Neural progenitor cell (in vitro differentiated cells): ENCODE data around the gene AKAP5. TPM values are rescaled to one million over a fixed set of nuclear protein-coding genes. Genes with fewer than 3 reads are reported as not detected.

Experiments used
- DNase-seq: peaks from one replicate; pipeline ENCODE4 v3.0.0-alpha.2; 2016; ENCODE audit warnings: low spot score
- H2AFZ ChIP-seq: fragments of 200-600 bp; sonication (generic); replicated peaks from 2 replicates; pipeline ENCODE4 v1.6.1; 2016; ENCODE audit warnings: antibody characterized with exemption
- H3F3A ChIP-seq: fragments of 200-600 bp; sonication (generic); 2 replicates; pipeline ENCODE4 v1.6.1; 2016; ENCODE audit warnings: antibody characterized with exemption, low read depth
- H3K27ac ChIP-seq: fragments of 200-600 bp; sonication (generic); 2 replicates; pipeline ENCODE4 v1.5.1; 2016; ENCODE audit warnings: mild to moderate bottlenecking
- H3K27me3 ChIP-seq: fragments of 200-600 bp; sonication (generic); 2 replicates; pipeline ENCODE4 v1.6.1; 2016; ENCODE audit warnings: mild to moderate bottlenecking, moderate library complexity
- H3K36me3 ChIP-seq: fragments of 200-600 bp; sonication (generic); 2 replicates; pipeline ENCODE4 v1.5.1; 2016
- H3K4me1 ChIP-seq: fragments of 200-600 bp; sonication (generic); 2 replicates; pipeline ENCODE4 v1.6.1; 2016; ENCODE audit warnings: mixed run types
- H3K4me2 ChIP-seq: fragments of 200-600 bp; sonication (generic); 2 replicates; pipeline ENCODE4 v1.6.1; 2016
- H3K4me3 ChIP-seq: fragments of 200-600 bp; sonication (generic); 2 replicates; pipeline ENCODE4 v1.5.1; 2016
- H3K79me2 ChIP-seq: fragments of 200-600 bp; sonication (generic); 2 replicates; pipeline ENCODE4 v1.6.1; 2016; ENCODE audit warnings: low read depth
- H3K9ac ChIP-seq: fragments of 200-600 bp; sonication (generic); 2 replicates; pipeline ENCODE4 v1.6.1; 2016
- H3K9me3 ChIP-seq: fragments of 200-600 bp; sonication (generic); 2 replicates; pipeline ENCODE4 v1.5.1; 2016; ENCODE audit warnings: low read depth
- H4K20me1 ChIP-seq: fragments of 200-600 bp; sonication (generic); 2 replicates; pipeline ENCODE4 v1.6.1; 2016; ENCODE audit warnings: low read depth
- H3K27ac Mint-ChIP-seq: 3 replicates; pipeline ENCODE4 v1.8.0; 2021; ENCODE audit warnings: mixed read lengths
- H3K27me3 Mint-ChIP-seq: 2 replicates; pipeline ENCODE4 v1.8.0; 2022; ENCODE audit warnings: low read depth, mild to moderate bottlenecking, inconsistent platforms, moderate library complexity, mixed read lengths; ENCODE audit not compliant: insufficient read depth
- H3K36me3 Mint-ChIP-seq: 3 replicates; pipeline ENCODE4 v1.8.0; 2021; ENCODE audit warnings: mixed read lengths
- H3K4me1 Mint-ChIP-seq: 3 replicates; pipeline ENCODE4 v1.8.0; 2021; ENCODE audit warnings: mixed read lengths
- H3K4me3 Mint-ChIP-seq: 3 replicates; pipeline ENCODE4 v1.8.0; 2021; ENCODE audit warnings: mild to moderate bottlenecking, moderate library complexity, mixed read lengths
- H3K9me3 Mint-ChIP-seq: 3 replicates; pipeline ENCODE4 v1.8.0; 2020; ENCODE audit warnings: mixed read lengths
- CTCF ChIP-seq: fragments of 200-600 bp; sonication (generic); IDR thresholded peaks from 2 replicates; pipeline ENCODE4 v1.5.1; 2017; ENCODE audit warnings: antibody characterized with exemption, mild to moderate bottlenecking
- EZH2 ChIP-seq: fragments of 200-600 bp; sonication (generic); IDR thresholded peaks from 2 replicates; pipeline ENCODE4 v1.6.1; 2017; ENCODE audit warnings: antibody characterized with exemption, mild to moderate bottlenecking, moderate library complexity
- EZH2phosphoT487 ChIP-seq: fragments of 200-600 bp; sonication (generic); IDR thresholded peaks from 2 replicates; pipeline ENCODE4 v1.6.1; 2017; ENCODE audit warnings: antibody characterized with exemption
- total RNA-seq: library from RNA; depleted of rRNA; stranded (reverse); fragments of >200 nt; gene quantifications from 2 replicates; pipeline ENCODE4 v1.2.3, GENCODE V29; 2015; ENCODE audit warnings: low replicate concordance

Gene AKAP5
- total RNA-seq, 1 donor from 2014 or later = 3.2 TPM

- Histone ChIP-seq H2AFZ (no peak overlapping the region), H3K27me3 (peaks cover 14% of the 10 kb centered on the region), H3K27ac (no peak overlapping the region), H3K4me1 (peaks cover 13% of the 10 kb centered on the region), H3F3A (peaks cover 31% of the 10 kb centered on the region), H3K4me3 (no peak overlapping the region), H3K36me3 (no peaks in the 10 kb centered on the region), H3K4me2 (no peak overlapping the region), H4K20me1 (no peaks in the 10 kb centered on the region), H3K9me3 (no peaks in the 10 kb centered on the region), H3K9ac (no peak overlapping the region), H3K79me2 (no peaks in the 10 kb centered on the region)
- Mint-ChIP-seq H3K4me3 (no peak overlapping the region), H3K36me3 (peaks cover 2% of the 10 kb centered on the region), H3K4me1 (peaks cover 9% of the 10 kb centered on the region), H3K9me3 (no peaks in the 10 kb centered on the region), H3K27ac (no peak overlapping the region), H3K27me3 (no peaks in the 10 kb centered on the region)
- TF ChIP-seq EZH2 = no peak
- no peak for TF ChIP-seq CTCF
- TF ChIP-seq EZH2phosphoT487 = no peak
- DNase-seq = no peak
Observed at GRCh38 chr14:64467101-64467500, 1.8 kb downstream of the AKAP5 start.

GRCh38 chr14:64467566-64467965, 2.3 kb downstream of the AKAP5 start:
- Histone ChIP-seq H3K4me2 (no peak overlapping the region), H3K79me2 (no peaks in the 10 kb centered on the region), H3K4me3 (no peak overlapping the region), H3K4me1 (peaks cover 13% of the 10 kb centered on the region), H3K27ac (no peak overlapping the region), H3K36me3 (no peaks in the 10 kb centered on the region), H3K9ac (no peak overlapping the region), H4K20me1 (no peaks in the 10 kb centered on the region), H3K27me3 (peaks cover 14% of the 10 kb centered on the region), H3K9me3 (no peaks in the 10 kb centered on the region), H2AFZ (no peak overlapping the region), H3F3A (peaks cover 31% of the 10 kb centered on the region)
- H3K9me3 Mint-ChIP-seq = no peaks in the 10 kb centered on the region
- no peak overlapping the region for H3K27ac Mint-ChIP-seq
- peaks cover 9% of the 10 kb centered on the region for H3K4me1 Mint-ChIP-seq
- no peak for DNase-seq
- H3K27me3 Mint-ChIP-seq = no peaks in the 10 kb centered on the region
- peaks cover 2% of the 10 kb centered on the region for H3K36me3 Mint-ChIP-seq
- H3K4me3 Mint-ChIP-seq = no peak overlapping the region
- no peak for TF ChIP-seq EZH2
- TF ChIP-seq EZH2phosphoT487 = no peak
- TF ChIP-seq CTCF = no peak

DNA sequence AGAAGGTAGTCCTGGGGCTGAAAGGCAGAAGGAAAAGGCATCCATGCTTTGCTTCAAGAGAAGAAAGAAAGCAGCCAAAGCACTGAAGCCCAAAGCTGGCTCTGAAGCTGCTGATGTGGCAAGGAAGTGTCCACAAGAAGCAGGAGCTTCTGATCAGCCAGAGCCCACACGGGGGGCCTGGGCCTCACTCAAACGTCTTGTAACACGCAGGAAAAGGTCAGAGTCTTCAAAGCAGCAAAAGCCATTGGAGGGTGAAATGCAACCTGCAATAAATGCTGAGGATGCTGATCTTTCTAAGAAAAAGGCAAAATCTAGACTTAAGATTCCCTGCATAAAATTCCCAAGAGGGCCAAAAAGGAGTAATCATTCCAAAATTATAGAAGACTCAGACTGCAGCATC, 3.2 kb downstream of the AKAP5 start:
- no peak for DNase-seq
- Histone ChIP-seq H3K4me2 (no peak overlapping the region), H3K9ac (no peak overlapping the region), H3K27me3 (peaks cover 14% of the 10 kb centered on the region), H3K4me1 (peaks cover 13% of the 10 kb centered on the region), H3K79me2 (no peaks in the 10 kb centered on the region), H3K27ac (no peak overlapping the region), H3K36me3 (no peaks in the 10 kb centered on the region), H4K20me1 (no peaks in the 10 kb centered on the region), H3F3A (peaks cover 30% of the 10 kb centered on the region), H3K9me3 (no peaks in the 10 kb centered on the region), H3K4me3 (no peak overlapping the region), H2AFZ (no peak overlapping the region)
- Mint-ChIP-seq H3K4me1 (peaks cover 9% of the 10 kb centered on the region), H3K9me3 (no peaks in the 10 kb centered on the region), H3K27ac (no peak overlapping the region), H3K36me3 (peaks cover 2% of the 10 kb centered on the region), H3K4me3 (no peak overlapping the region), H3K27me3 (no peaks in the 10 kb centered on the region)
- TF ChIP-seq CTCF = no peak
- TF ChIP-seq EZH2 = no peak
- no peak for TF ChIP-seq EZH2phosphoT487
